Mucosa of rectum (tissue), 2 donors: ENCODE data around the gene CRYBB2.
"Not testable (repeated sequence)": the region's sequence is repeated elsewhere in the genome, so short reads cannot be mapped to it uniquely, and the experiment has no call there.

ENCODE experiments used
- H3K27ac ChIP-seq, 2 donors: one replicate each; pipeline ENCODE4 v1.7.0; 2013; ENCODE audit warnings: inconsistent platforms in 2 of 2, low read depth in 2 of 2, low read length in 2 of 2
- H3K27me3 ChIP-seq, 2 donors: one replicate each; pipeline ENCODE4 v1.7.0; 2013; ENCODE audit warnings: low read length in 2 of 2; ENCODE audit not compliant: control insufficient read depth in 2 of 2, insufficient read depth in 2 of 2
- H3K36me3 ChIP-seq, 2 donors: one replicate each; pipeline ENCODE4 v1.7.0; 2013; ENCODE audit warnings: low read length in 2 of 2; ENCODE audit not compliant: control insufficient read depth in 2 of 2, insufficient read depth in 2 of 2
- H3K4me1 ChIP-seq, 2 donors: one replicate each; pipeline ENCODE4 v1.7.0; 2013; ENCODE audit warnings: low read length in 2 of 2, mild to moderate bottlenecking in 1 of 2; ENCODE audit not compliant: control insufficient read depth in 2 of 2, insufficient read depth in 2 of 2
- H3K4me3 ChIP-seq, 2 donors: one replicate each; pipeline ENCODE4 v1.7.0; 2013; ENCODE audit warnings: low read length in 2 of 2
- H3K9ac ChIP-seq, 2 donors: one replicate each; pipeline ENCODE4 v1.7.0; 2013; ENCODE audit warnings: low read length in 2 of 2, low read depth in 1 of 2, mild to moderate bottlenecking in 1 of 2
- H3K9me3 ChIP-seq, 2 donors: one replicate each; pipeline ENCODE4 v1.7.0; 2013; ENCODE audit warnings: low read length in 2 of 2; ENCODE audit not compliant: control insufficient read depth in 2 of 2
- donor health status: healthy.
- donor health status: Normal muscosa, but diverticular disease.

CRYBB2 gene

DNA sequence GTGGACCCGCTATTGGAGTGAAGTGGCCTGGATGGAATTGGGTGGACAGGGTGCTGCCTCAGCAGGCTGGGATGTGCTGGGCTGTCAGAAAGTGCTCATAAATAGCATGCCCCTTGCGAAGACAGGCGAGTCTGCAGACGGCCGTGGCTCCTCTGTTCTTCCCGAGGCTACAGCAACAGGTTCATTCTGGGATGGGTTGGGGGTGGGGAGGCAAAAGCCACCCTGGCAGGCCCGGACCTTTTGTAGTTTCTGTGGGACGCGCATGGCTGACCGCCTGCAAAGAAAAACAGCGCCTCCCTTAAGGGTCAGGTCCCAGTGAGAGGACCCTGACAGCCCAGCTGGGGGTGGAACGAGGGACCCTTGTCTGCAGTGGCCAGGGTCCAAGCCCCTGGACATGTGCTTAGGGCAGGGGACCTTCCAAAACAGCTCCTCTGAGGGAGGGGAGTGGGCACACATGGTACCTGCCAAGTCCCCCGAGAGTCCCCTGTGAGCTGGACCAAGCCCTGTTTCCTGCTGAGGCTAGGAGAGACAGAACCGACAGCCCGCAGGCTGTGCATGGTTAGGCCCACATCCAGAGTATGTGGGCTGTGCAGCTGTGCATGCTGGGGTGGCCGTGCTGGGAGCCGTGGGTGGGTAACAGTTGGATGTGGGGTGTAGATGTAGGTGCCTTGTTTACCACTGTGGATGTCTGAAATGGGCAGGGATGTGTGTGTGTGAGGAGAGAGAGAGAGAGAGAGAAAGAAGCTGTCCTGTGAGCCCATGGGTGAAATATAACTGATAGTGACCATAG is 19.5 kb upstream of the CRYBB2 start, which contains the start of gene CRYBB3:
CRYBB3 (plus strand) TSS at position 128 of the 790 bp plus-strand sequence. CDS start 1,539 bp downstream, outside the sequence.
- Histone ChIP-seq H3K27me3 (no peaks in the 10 kb centered on the region), H3K4me1 (no peaks in the 10 kb centered on the region), H3K36me3 (peaks cover 14 to 18% of the 10 kb centered on the region in 2 donors), H3K9me3 (no peaks in the 10 kb centered on the region), H3K9ac (no peak within 1 kb of the TSS), H3K4me3 (no peak within 1 kb of the TSS), H3K27ac (no peak within 1 kb of the TSS)

DNA sequence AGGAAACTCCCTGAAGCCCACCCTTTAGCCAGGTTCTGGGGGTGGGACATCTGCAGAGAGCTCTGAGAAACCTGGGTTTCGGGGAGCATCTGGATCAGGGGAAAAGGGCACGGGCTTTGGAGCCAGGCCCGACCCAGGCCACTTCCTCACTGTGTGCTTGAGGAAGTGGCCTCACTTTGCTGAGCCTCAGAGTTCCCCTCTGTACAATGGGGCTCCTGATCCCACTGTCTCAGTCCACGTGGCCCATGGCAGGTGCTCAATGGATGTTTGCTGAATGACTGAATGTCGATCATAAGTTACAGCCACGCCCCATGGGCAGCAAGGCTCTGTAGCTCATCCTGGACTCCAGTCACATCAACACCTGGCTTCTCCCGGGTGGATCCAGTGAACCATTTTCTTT is 18.5 kb upstream of the CRYBB2 start:
- no peaks in the 10 kb centered on the region for H3K9me3 ChIP-seq
- H3K27me3 ChIP-seq = no peaks in the 10 kb centered on the region
- H3K9ac ChIP-seq = no peak overlapping the region
- no peak overlapping the region for H3K27ac ChIP-seq
- H3K36me3 ChIP-seq = peaks cover 8 to 13% of the 10 kb centered on the region in 2 donors
- no peaks in the 10 kb centered on the region for H3K4me1 ChIP-seq
- no peak overlapping the region for H3K4me3 ChIP-seq

DNA sequence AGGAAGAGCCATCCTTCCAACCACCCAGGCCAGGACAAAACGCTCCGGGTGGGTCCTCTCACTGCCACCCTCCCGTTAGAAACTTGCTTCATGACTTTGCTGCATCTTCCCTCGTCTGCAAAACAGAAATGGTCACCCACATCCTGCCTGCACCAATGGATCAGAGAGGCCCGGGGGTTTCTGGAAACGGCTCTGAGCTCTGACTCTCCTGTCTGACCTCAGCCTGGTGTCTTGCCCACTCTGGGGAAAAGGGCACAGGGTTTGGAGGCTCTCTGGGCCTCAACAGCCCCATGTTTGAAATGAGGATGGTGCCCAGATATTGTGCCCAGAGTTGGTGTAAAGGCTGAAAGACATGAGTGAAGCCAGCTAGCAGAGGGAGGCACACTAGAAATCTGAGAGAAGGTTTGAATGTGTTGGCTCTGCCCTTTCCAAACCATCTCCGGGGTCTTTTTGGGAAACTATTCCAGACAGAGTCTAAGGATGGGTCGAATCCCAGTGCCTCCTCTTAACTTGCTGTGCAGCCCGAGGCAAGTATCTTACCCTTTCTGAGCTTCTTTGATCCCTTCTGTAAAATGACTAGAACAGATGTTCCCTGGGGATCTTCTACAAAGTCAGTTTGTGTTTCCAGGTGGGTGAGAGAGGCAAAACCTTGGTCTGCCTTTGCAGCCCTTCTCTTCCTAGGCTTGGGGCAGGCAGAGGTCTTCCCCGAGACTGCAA is 17.7 kb upstream of the CRYBB2 start:
- Histone ChIP-seq H3K36me3 (peaks cover 8 to 12% of the 10 kb centered on the region in 2 donors), H3K4me3 (no peak overlapping the region), H3K9me3 (no peaks in the 10 kb centered on the region)

DNA sequence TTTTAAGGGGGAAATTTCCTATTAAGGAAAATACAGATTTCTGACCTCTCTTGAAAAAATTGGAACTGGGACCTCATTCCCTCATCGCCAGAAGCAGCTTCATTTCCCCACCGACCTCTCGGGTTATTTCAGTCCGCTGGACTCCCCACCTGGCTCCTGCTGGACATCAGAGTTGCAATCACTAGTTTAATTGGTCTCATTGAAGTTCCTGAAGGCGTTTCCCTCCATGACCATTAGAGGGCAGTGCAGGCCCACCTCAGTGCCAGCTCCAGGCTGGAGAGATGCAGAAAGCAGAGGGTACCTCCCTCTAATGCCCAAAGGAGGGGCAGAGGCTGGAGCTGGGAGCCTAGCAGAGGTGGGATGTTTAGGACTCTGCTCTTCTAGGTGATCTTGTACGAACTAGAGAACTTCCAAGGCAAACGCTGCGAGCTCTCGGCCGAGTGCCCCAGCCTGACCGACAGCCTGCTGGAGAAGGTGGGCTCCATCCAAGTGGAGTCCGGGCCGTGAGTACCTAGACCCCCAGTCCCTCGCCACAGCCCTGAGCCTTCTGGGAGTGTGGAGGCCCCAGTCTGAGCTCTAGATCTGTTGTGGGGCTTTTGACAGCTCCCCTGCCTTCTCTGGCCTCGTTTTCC is 17.0 kb upstream of the CRYBB2 start:
- H3K9me3 ChIP-seq = no peaks in the 10 kb centered on the region
- no peak overlapping the region for H3K9ac ChIP-seq
- no peaks in the 10 kb centered on the region for H3K4me1 ChIP-seq
- H3K27ac ChIP-seq = no peak overlapping the region
- peaks cover 5 to 10% of the 10 kb centered on the region in 2 donors for H3K36me3 ChIP-seq
- no peaks in the 10 kb centered on the region for H3K27me3 ChIP-seq
- no peak overlapping the region for H3K4me3 ChIP-seq

More for the DNA sequence above, 17.7 kb upstream of the CRYBB2 start:
- Histone ChIP-seq H3K4me1 (no peaks in the 10 kb centered on the region), H3K9ac (no peak overlapping the region), H3K27ac (no peak overlapping the region), H3K27me3 (no peaks in the 10 kb centered on the region)

DNA sequence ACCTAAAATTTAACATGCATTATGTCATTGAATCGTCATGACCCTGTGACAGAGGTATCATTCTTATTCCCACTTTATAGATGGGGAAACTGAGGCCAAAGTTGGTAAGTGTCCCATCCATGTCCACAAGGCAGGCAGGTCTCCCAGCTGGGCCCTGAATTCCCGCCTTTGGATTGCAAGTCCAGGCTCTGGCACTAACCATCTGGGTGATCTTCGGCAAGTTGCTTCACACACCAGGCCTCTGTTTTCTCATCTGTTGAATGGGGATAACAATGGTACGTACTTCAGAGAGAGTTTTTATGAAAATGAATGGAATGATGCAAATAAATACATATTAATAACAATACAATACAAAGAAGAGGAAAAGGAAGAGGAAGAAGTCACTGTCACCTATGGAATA is 16.4 kb upstream of the CRYBB2 start:
- H3K27ac ChIP-seq = no peak overlapping the region
- no peaks in the 10 kb centered on the region for H3K27me3 ChIP-seq
- H3K9me3 ChIP-seq = no peaks in the 10 kb centered on the region
- peaks cover 0 to 7% of the 10 kb centered on the region in 2 donors for H3K36me3 ChIP-seq
- H3K9ac ChIP-seq = no peak overlapping the region
- no peak overlapping the region for H3K4me3 ChIP-seq
- H3K4me1 ChIP-seq = no peaks in the 10 kb centered on the region

DNA sequence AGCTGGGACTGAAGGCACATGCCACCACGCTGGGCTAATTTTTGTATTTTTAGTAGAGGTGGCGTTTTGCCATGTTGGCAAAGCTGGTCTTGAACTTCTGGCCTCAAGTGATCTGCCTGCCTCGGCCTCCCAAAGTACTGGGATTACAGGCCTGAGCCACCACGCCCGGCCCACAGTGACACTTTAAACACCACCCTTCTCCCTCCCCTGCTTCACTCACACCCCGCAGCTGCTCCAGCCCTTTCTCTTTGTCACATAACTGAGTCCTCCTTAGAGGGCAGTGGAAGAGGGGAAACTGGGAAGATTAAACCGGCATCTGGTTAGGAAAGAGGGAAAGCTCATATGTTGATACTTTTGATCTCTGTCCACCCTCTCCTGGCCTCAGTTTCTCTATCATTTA is 14.9 kb upstream of the CRYBB2 start:
- H3K4me3 ChIP-seq, H3K4me1 ChIP-seq, H3K27ac ChIP-seq, H3K9me3 ChIP-seq, H3K36me3 ChIP-seq, H3K9ac ChIP-seq, H3K27me3 ChIP-seq: not testable (repeated sequence)

DNA sequence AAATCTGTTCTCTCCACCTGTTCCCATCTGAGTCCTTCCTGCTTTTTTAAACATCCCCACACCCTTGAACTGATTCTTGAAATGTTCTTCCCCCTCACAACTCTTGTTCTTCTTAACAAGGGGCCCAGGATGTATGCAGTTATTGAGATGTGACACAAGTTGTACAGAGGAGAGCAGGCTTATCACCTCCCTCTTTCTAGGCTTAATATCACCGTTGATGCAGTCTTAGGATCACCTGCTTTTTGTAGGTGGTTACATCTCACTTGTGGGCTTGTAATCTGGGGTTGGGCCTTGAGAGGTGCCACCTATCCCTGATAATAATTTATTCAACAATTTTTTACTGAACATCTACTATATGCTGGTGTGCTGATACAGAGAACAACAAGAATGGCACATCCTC is 13.6 kb upstream of the CRYBB2 start:
- H3K4me1 ChIP-seq = peaks cover 0 to 4% of the 10 kb centered on the region in 2 donors
- no peaks in the 10 kb centered on the region for H3K27me3 ChIP-seq
- H3K27ac ChIP-seq = no peak overlapping the region
- no peak overlapping the region for H3K9ac ChIP-seq
- H3K36me3 ChIP-seq = peaks cover 0 to 4% of the 10 kb centered on the region in 2 donors
- no peak overlapping the region for H3K4me3 ChIP-seq
- no peaks in the 10 kb centered on the region for H3K9me3 ChIP-seq

DNA sequence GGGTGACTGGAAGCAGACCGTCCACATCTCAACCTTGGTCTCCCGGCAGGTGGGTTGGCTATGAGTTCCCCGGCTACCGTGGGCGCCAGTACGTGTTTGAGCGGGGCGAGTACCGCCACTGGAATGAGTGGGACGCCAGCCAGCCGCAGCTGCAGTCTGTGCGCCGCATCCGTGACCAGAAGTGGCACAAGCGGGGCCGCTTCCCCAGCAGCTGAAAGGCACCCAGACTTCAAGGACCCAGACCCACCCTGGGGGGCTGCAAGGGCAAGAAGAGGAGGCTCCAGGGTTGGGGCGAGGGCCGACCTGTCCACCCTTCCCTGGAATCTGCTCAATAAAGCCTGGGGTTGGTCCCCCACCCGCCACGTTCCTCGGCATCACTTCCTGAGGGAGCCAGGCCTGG is 12.4 kb upstream of the CRYBB2 start:
- H3K36me3 ChIP-seq = peaks cover 0 to 4% of the 10 kb centered on the region in 2 donors
- H3K9me3 ChIP-seq = no peaks in the 10 kb centered on the region
- H3K9ac ChIP-seq = no peak overlapping the region
- no peaks in the 10 kb centered on the region for H3K27me3 ChIP-seq
- peaks cover 0 to 4% of the 10 kb centered on the region in 2 donors for H3K4me1 ChIP-seq
- no peak overlapping the region for H3K4me3 ChIP-seq
- no peak overlapping the region for H3K27ac ChIP-seq

DNA sequence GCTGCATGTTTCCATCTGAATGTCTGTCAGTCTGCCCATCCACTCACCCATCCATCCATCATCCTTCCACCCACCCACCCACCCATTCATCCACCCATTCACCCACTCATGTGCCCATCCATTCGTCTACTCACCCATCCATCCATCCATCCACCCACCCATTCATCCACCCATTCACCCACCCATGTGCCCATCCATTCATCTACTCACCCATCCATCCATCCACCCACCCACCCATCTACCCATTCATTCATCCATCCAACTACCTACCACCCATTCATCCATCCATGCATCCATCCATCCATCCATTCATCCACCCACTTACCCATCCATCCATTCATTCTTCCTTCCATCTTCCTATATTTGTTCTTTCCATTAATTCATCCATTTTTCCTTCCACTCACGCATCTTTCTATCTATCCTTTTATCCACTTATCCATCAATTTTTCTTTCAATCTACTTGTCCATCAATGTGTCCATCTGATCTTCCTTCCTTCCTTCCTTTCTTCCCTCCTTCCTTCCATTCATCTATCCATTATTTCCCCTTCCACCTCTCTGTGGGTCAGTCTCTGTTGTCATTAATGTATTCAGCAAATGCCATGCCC is 11.8 kb upstream of the CRYBB2 start:
- no peaks in the 10 kb centered on the region for H3K9me3 ChIP-seq
- H3K27ac ChIP-seq = no peak overlapping the region
- H3K27me3 ChIP-seq = no peaks in the 10 kb centered on the region
- H3K4me1 ChIP-seq = peaks cover 0 to 4% of the 10 kb centered on the region in 2 donors
- no peak overlapping the region for H3K4me3 ChIP-seq
- H3K36me3 ChIP-seq = peaks cover 0 to 4% of the 10 kb centered on the region in 2 donors
- H3K9ac ChIP-seq = no peak overlapping the region

DNA sequence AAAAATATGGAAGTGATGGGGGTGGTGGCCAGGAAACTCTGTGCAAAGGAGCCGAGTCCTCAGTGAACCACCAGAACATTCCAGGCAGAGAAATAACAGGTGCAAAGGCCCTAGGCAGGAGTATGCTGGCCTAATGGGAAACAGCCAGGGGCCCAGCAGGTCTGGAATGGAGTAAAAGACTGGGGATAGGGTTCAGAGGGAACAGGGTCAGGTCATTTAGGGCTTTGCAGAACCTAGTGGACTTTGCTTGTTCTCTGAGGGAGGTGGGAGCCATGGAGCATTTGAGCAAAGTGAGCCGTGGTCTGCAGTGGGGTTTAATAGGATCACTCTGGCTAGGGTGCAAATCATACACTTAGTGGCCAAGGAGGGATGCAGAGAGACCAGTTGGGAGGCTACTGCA is 11.1 kb upstream of the CRYBB2 start:
- Histone ChIP-seq H3K27ac (no peak overlapping the region), H3K27me3 (no peaks in the 10 kb centered on the region), H3K4me3 (no peak overlapping the region), H3K4me1 (peaks cover 0 to 4% of the 10 kb centered on the region in 2 donors), H3K36me3 (peaks cover 0 to 3% of the 10 kb centered on the region in 2 donors), H3K9me3 (no peaks in the 10 kb centered on the region), H3K9ac (no peak overlapping the region)
